SU-DHL-6 (cell line): ENCODE data around the gene GLI2.

Experiments used
- H2AFZ ChIP-seq: fragments of 200-600 bp; sonication (generic); 2 replicates; pipeline ENCODE4 v1.6.1; 2014; ENCODE audit warnings: low read depth, mild to moderate bottlenecking, moderate library complexity, mixed read lengths, antibody characterized with exemption, low read length; ENCODE audit not compliant: severe bottlenecking
- H3F3A ChIP-seq: fragments of 200-600 bp; shearing (Covaris generic); 2 replicates; pipeline ENCODE4 v1.6.0; 2016; ENCODE audit warnings: antibody characterized with exemption, mild to moderate bottlenecking; ENCODE audit not compliant: insufficient read depth
- H3K27ac ChIP-seq: fragments of 200-600 bp; sonication (generic); 2 replicates; pipeline ENCODE4 v1.5.1; 2016; ENCODE audit warnings: low read depth, mild to moderate bottlenecking, low read length, moderate library complexity, mixed read lengths
- H3K27me3 ChIP-seq: fragments of 200-600 bp; sonication (generic), shearing (Covaris generic); 2 replicates; pipeline ENCODE4 v1.6.0; 2014; ENCODE audit warnings: mild to moderate bottlenecking, low read length
- H3K36me3 ChIP-seq: fragments of 200-600 bp; sonication (generic); 2 replicates; pipeline ENCODE4 v1.6.1; 2014; ENCODE audit warnings: mild to moderate bottlenecking, low read length, mixed read lengths
- H3K4me2 ChIP-seq: fragments of 300-600, 200-600 bp; shearing (Covaris generic), sonication (generic); 2 replicates; pipeline ENCODE4 v1.6.0; 2014; ENCODE audit warnings: low read length, low read depth, mild to moderate bottlenecking; ENCODE audit not compliant: poor library complexity, severe bottlenecking
- H3K4me3 ChIP-seq: fragments of 200-600 bp; sonication (generic); 2 replicates; pipeline ENCODE4 v1.5.1; 2014; ENCODE audit warnings: antibody characterized with exemption, low read length, mild to moderate bottlenecking, mixed read lengths; ENCODE audit not compliant: insufficient read depth, poor library complexity, severe bottlenecking
- H3K79me2 ChIP-seq: fragments of 200-600 bp; sonication (generic); 2 replicates; pipeline ENCODE4 v1.6.1; 2014; ENCODE audit warnings: mild to moderate bottlenecking, low read length, moderate library complexity; ENCODE audit not compliant: insufficient read depth
- H3K9ac ChIP-seq: fragments of 200-600 bp; sonication (generic); 2 replicates; pipeline ENCODE4 v1.7.0; 2014; ENCODE audit warnings: mild to moderate bottlenecking, low read length
- H3K9me2 ChIP-seq: fragments of 200-600 bp; sonication (generic); replicated peaks from 2 replicates; pipeline ENCODE4 v1.6.1; 2014; ENCODE audit warnings: low read length; ENCODE audit not compliant: insufficient read depth
- H3K9me3 ChIP-seq: fragments of 200-600 bp; sonication (generic); 2 replicates; pipeline ENCODE4 v1.6.1; 2014; ENCODE audit warnings: low read length, mixed read lengths; ENCODE audit not compliant: insufficient read depth
- H4K20me1 ChIP-seq: fragments of 200-600 bp; sonication (generic); 2 replicates; pipeline ENCODE4 v1.6.1; 2014; ENCODE audit warnings: low read depth, mild to moderate bottlenecking, antibody characterized with exemption, low read length, moderate library complexity, mixed read lengths
- EZH2phosphoT487 ChIP-seq: fragments of 200-600 bp; sonication (generic), shearing (Covaris generic); conservative IDR thresholded peaks from 2 replicates; pipeline ENCODE4 v1.6.1; 2018; ENCODE audit warnings: mild to moderate bottlenecking, antibody characterized with exemption, low read length, moderate library complexity, mixed read lengths
- TF ChIP-seq, protein P1 (sequence below): fragments of 200-600 bp; sonication (generic); IDR thresholded peaks from one replicate; pipeline ENCODE4 v1.5.1; 2017; ENCODE audit warnings: antibody characterized with exemption, mild to moderate bottlenecking, low read length, moderate library complexity; ENCODE audit not compliant: insufficient read depth, poor library complexity, severe bottlenecking

The GLI2 gene

DNA sequence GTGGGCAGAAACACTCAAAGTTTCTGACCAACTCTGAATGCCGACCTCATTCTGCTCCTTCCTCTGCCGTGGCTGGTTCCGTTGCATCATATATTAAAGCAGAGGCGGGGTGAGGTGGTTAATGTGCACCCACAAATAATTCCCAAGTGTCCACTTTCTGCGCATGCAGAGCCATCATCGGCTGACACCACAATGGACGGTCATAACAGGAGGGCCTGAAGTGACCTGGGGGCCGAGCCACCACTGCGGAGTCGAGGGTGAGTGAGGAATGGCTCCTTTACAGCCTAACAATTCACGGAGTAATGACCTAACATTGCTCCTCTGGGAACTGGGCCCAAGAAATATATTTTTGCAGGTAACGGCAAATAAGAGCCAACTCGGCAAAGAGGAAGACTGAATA is 32.9 kb upstream of the GLI2 start:
- H3K27ac ChIP-seq: no peak overlapping the region
- no peaks in the 10 kb centered on the region for H3K36me3 ChIP-seq
- H3F3A ChIP-seq: no peaks in the 10 kb centered on the region
- no peaks in the 10 kb centered on the region for H3K79me2 ChIP-seq
- no peak overlapping the region for H3K4me2 ChIP-seq
- H3K9me2 ChIP-seq: no peaks in the 10 kb centered on the region
- H3K9ac ChIP-seq: no peak overlapping the region
- no peaks in the 10 kb centered on the region for H4K20me1 ChIP-seq
- H3K9me3 ChIP-seq: no peaks in the 10 kb centered on the region
- TF ChIP-seq, protein P1, sequence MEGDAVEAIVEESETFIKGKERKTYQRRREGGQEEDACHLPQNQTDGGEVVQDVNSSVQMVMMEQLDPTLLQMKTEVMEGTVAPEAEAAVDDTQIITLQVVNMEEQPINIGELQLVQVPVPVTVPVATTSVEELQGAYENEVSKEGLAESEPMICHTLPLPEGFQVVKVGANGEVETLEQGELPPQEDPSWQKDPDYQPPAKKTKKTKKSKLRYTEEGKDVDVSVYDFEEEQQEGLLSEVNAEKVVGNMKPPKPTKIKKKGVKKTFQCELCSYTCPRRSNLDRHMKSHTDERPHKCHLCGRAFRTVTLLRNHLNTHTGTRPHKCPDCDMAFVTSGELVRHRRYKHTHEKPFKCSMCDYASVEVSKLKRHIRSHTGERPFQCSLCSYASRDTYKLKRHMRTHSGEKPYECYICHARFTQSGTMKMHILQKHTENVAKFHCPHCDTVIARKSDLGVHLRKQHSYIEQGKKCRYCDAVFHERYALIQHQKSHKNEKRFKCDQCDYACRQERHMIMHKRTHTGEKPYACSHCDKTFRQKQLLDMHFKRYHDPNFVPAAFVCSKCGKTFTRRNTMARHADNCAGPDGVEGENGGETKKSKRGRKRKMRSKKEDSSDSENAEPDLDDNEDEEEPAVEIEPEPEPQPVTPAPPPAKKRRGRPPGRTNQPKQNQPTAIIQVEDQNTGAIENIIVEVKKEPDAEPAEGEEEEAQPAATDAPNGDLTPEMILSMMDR: no peak
- TF ChIP-seq EZH2phosphoT487: no peak
- H2AFZ ChIP-seq: no peak overlapping the region
- H3K4me3 ChIP-seq: no peak overlapping the region
- H3K27me3 ChIP-seq: no peaks in the 10 kb centered on the region

DNA sequence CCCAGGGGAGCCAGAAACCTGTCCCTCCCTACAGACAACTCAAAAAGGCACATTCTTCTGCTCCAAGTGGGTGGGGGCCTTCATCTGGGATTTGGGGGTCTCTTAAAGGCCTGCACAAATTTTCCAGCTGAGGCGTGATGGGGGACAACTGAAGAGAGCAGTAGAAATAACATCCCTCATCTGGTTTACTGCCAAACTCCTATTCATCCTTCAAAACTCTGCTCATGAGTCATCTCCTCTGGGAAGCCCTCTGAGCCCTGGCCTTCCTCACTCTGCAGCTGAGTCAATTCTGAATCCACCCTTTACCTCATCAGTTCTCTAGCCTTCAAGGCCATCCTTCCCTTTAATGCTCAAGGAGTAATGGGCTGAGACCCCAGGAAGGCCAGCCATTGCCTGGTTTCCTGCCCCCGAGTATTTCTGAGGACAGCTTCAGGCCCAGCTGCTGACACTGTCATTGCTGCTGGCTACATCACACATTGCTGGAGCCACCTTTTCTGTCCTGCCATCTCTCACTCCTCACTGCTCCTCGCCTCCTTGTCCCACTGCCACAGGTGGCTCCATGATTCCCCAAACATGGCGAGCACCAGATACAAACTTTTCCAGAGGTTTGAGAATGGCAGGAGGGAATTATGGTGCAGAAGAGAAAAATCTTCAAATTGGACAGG is 32.2 kb upstream of the GLI2 start:
- no peaks in the 10 kb centered on the region for H3K36me3 ChIP-seq
- H3K27ac ChIP-seq: no peak overlapping the region
- TF ChIP-seq, protein P1: no peak
- no peak for TF ChIP-seq EZH2phosphoT487
- no peak overlapping the region for H3K4me2 ChIP-seq
- no peaks in the 10 kb centered on the region for H3K9me3 ChIP-seq
- no peaks in the 10 kb centered on the region for H4K20me1 ChIP-seq
- H3K9ac ChIP-seq: no peak overlapping the region
- no peaks in the 10 kb centered on the region for H3K27me3 ChIP-seq
- H3K9me2 ChIP-seq: no peaks in the 10 kb centered on the region
- H3K79me2 ChIP-seq: no peaks in the 10 kb centered on the region
- H3K4me3 ChIP-seq: no peak overlapping the region
- no peak overlapping the region for H2AFZ ChIP-seq
- no peaks in the 10 kb centered on the region for H3F3A ChIP-seq

DNA sequence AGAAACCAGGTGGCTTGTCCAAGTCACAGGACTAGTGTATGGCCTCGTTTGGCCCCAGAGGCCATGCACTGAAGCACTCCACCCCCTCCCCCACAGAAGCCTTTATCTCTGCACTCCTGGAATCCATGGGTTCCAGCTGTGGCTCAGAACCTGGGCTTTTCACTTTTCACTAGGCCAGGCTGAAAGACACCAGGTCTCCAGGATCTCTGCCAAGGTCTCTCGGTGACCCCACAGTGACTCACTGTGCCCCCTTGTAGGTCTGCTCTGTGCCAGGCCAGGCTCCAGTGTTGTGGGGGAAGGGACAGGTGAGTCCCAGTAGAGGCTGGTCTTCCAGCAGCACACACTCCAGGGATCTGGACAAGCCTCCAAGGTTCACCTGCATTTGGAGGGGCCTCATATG is 31.0 kb upstream of the GLI2 start:
- Histone ChIP-seq H3K9me2 (no peaks in the 10 kb centered on the region), H3K9me3 (no peaks in the 10 kb centered on the region), H3K4me3 (no peak overlapping the region), H3K27me3 (no peaks in the 10 kb centered on the region), H3K4me2 (no peak overlapping the region), H3K27ac (no peak overlapping the region), H2AFZ (no peak overlapping the region), H3K79me2 (no peaks in the 10 kb centered on the region), H3F3A (no peaks in the 10 kb centered on the region), H3K36me3 (no peaks in the 10 kb centered on the region), H4K20me1 (no peaks in the 10 kb centered on the region), H3K9ac (no peak overlapping the region)
- TF ChIP-seq EZH2phosphoT487: no peak
- TF ChIP-seq, protein P1: no peak
